NCI-H2196 treated with DMSO at 0.1 percent for 48 hours (cell line): ENCODE measurements around the gene FIGNL2.
"Not testable (repeated sequence)": the region's sequence is repeated elsewhere in the genome, so short reads cannot be mapped to it uniquely, and the experiment has no call there.

Source experiments
- DNase-seq: peaks from one replicate; lab custom pipeline; 2025; ENCODE audit not compliant: unreplicated experiment; lab: John Stamatoyannopoulos, UW

The FIGNL2 gene, protein sequence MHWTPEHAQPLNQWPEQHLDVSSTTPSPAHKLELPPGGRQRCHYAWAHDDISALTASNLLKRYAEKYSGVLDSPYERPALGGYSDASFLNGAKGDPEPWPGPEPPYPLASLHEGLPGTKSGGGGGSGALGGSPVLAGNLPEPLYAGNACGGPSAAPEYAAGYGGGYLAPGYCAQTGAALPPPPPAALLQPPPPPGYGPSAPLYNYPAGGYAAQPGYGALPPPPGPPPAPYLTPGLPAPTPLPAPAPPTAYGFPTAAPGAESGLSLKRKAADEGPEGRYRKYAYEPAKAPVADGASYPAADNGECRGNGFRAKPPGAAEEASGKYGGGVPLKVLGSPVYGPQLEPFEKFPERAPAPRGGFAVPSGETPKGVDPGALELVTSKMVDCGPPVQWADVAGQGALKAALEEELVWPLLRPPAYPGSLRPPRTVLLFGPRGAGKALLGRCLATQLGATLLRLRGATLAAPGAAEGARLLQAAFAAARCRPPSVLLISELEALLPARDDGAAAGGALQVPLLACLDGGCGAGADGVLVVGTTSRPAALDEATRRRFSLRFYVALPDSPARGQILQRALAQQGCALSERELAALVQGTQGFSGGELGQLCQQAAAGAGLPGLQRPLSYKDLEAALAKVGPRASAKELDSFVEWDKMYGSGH

DNA sequence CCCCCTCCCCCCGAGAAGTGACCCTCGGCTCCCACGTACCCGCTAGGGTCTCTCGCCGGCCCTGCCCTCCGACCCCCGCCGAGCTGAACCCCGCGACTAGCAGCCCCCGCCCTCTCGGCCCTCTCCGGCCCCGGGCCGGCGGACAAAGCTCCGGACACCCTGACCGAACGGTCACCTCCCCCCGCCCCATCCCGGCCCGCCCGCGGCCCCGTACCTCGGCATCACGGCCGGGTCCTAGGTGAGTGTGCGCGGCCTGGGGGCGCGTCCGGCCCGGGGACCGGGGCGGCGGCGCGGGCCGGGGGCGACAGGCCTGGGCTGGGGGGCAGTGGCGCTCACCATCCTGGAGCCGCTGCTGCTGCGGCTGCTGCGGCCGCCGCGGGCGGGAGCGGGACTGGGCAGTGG, at the start of gene FIGNL2:
Gene FIGNL2 (minus strand): TSS at position 393 of the 402 bp plus-strand sequence. CDS start 26,305 bp downstream, outside the sequence.
- no peak for DNase-seq

DNA sequence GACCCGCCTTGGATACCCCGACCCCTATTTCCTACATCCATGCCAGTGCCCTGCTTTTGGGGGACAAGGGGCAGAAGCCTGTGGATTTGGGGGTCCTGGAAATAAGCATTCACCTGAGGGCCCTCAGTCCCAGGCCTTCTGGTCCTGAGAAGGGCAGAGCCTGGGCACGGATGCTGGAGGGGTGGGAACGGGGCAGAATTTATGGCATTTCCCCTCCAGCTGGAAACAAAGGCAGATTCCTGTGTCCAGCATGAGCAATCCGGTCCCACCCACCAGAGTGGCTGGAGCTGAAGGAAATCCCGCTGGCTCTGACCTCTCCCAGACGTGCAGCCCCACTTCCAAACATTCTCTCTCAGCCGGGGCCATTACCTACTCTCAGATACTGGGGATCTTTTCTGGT, 48.7 kb upstream of the FIGNL2 start:
- DNase-seq = no peak

DNA sequence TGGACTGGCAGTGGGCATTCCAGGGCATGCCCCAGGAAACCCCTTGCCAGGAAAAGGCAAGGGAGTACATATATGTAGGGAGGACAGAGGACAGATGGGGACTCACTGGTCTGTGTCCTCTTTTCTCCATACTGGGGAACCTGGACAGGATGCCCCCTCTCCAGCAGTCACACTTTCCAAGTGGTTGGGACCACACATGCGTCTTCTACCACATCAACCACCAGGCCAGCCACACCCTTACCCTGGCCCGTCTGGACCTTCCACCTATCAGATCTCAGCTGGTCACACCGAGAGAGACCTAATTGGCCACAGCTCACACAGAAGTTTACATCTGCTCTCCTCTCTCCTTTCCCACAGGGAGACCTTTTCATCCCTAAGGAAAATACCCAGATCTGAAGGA, 47.7 kb upstream of the FIGNL2 start:
- no peak for DNase-seq

DNA sequence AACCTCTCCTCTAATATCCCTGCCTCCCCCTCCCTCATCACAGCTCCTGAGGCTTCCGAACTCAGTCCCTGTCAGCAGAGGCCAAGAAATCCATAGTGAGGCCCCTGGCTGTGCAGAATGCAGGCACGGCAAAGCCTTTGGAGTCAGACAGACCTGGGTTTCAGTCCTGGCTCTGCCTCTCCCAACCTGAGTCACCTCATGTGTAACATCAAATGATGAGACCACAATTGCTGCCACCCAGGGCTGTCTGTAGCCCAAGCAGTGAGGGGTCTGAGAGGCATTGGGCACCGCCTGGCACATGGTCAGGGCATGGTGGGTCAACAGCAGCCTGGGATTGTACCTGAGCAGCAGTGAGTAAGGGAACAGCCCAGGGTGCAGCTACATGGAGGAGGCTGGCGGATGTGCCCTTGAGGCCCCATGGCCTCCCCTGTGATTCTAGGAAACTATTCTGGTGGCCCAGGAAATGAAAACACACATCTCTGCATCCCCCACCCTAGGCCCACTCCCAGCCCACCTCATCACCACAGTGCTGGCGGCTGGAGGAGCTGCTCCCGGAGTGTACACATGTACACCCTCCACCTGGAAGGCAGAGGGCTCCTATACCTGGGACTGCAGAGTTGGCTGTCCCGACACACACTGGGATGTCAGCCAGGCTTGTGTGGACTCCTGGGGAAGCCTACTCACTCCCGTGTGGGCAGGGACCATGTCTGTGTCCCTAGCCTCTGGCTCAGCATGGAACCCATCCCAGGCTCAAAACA, 47.0 kb upstream of the FIGNL2 start:
- no peak for DNase-seq

DNA sequence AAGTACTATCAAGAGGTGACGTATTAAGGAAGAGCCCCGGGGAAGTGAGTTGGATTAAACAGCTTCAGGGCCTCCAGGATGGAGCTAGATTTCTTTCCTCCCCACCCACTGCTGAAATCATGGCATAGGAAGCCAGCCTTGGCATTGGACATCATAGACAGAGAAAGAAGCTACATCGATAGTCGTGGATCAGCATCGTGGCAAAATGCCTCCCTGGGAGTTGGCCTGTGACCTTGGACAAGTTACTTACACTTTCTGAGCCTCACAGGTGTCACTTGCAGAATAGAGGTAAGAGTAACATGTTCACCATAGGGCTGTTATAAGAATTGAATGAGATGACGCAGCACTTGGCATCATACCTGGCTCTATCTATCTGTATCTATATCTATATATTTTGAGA, 45.3 kb upstream of the FIGNL2 start:
- DNase-seq = no peak

- DNase-seq = no peak
Measured at GRCh38 chr12:51891843-51892242, 43.3 kb upstream of the FIGNL2 start.

DNA sequence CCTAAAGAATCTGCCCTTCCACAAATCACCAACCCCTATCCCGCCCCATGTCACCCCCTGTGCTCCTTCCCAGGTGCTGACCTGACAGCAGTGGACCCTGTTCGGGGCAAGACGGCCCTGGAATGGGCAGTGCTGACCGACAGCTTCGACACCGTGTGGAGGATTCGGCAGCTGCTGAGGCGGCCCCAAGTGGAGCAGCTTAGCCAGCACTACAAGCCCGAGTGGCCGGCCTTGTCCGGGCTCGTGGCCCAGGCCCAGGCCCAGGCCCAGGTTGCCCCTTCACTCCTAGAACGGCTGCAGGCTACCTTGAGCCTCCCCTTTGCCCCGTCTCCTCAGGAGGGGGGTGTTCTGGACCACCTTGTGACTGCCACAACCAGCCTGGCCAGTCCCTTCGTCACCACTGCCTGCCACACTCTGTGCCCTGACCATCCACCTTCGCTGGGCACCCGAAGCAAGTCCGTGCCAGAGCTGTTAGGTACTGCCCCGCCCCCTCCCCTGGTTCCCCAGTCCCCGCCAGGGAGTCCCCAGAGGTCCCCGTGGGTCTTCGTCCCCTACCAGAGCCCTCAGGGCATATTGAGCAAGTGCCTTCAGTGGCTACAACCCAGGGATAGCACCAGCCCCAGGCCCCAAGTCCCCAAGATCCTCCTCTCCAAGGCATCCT, 42.1 kb upstream of the FIGNL2 start:
- no peak for DNase-seq

- no peak for DNase-seq
Measured at GRCh38 chr12:51890133-51890464, 41.6 kb upstream of the FIGNL2 start.

DNA sequence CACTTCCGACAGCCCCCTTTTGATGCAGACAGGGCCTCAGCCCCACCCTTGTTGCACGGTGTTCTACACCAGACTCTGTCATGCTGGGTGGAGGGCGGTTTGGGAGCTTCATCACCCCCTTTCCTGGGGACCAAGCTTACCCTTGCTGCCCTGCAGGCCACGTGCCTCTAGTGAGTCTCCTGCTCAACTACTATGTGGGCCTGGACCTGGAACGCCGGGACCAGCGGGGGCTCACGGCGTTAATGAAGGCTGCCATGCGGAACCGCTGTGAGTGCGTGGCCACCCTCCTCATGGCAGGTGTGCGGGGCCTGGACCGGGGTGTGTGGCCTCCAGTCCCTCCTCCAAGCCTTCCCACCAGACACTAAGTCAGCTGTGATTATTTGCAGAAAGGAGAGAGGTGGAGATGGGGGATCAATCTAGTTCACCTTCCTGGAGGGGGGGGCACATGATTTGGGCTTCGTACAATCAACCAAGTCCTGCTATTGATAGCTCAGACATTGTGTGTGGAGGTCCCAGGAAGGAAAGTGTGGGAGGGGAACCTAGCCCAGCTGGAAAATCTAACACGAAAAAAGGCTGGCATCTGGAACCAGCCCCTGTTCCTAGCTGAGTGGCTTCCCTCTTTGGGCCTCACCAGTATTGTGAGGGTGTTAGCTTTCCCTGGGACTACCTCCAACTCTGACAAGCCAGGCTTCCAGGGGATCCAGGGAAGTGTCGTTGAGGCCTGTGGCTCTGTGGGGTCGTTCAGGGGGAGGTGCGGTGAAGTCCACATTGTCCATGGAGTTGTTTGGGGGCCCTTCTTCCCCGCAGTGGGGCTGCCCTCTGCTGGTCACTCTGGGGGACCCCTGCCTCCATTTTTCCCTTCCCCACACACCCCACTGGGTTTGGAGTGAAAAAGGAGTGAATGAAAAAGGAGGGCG, 41.0 kb upstream of the FIGNL2 start:
- no peak for DNase-seq

GRCh38 chr12:51888316-51889215, 40.0 kb upstream of the FIGNL2 start:
- DNase-seq = no peak

DNA sequence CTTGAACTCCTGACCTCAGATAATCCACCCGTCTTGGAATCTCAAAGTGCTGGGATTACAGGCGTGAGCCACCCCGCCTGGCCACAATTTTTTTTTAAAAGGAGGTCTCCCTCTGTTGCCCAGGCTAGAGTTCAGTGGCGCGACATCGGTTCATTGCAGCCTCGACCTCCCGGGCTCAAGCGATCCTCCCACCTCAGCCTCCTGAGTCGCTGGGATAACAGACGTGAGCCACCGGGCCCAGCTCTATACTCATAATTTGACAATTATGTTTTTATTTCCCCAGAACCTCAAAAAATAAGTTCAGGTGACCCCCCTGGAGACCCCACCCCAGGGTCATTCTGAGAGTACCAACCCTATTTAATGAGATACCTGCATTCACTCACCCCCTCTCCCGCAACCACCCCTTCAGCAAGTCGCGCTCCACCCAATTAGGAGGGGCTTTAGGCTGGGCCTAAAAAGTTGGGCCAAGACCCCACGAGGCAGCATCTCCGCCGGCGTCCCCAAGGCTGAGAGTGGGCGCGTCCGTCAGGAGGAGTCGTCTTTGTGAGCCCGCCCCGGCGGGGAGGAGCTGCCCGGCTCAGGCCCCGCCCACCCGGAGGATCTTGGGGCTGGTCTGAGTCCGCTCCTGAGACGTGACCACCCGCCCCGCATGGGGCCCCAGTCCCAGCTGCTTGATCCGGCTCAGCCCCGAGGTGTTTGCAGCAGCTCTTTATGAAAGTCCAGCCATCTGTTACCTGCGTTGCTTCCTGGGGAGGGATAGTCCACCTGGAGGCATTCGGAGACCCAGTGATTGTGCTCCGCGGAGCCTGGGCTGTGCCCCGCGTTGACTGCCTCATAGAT, 39.2 kb upstream of the FIGNL2 start, which contains the start of gene ANKRD33:
Gene ANKRD33 (plus strand): TSS at position 628 of the 840 bp plus-strand sequence. CDS start 84 bp downstream, at position 712.
- DNase-seq = no peak

DNA sequence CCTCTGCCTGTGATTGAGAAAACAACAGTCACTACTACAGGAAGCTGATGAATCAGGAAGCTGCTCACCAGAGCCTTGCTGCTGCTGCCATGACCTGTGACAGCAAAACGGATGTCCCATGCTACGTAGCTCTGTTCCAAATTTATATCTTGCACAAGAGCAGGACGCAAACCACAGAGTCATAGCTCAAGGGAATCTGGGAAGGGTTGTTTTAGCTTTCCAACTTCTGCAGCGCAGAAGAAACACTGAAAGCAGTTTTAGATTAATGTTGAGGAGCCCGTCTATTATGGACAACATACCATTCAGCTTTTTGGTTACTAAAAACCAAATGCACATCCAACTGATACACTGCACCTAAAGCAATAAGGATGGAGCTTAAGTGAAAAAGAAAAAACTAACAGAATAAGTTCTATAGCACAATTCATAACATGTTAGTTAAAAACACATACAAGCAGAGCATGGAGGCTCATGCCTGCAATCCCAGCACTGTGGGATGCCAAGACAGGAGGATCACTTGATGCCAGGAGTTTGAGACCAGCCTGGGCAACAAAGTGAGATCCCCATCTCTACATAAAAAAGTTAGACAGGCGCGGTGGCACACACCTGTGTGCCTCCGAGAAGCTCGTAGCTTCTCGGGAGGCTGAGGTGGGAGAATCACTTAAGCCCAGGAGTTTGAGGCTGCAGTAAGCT, 37.6 kb upstream of the FIGNL2 start:
- DNase-seq = no peak

- DNase-seq = not testable (repeated sequence)
Measured at GRCh38 chr12:51885294-51886020, 36.9 kb upstream of the FIGNL2 start.

DNA sequence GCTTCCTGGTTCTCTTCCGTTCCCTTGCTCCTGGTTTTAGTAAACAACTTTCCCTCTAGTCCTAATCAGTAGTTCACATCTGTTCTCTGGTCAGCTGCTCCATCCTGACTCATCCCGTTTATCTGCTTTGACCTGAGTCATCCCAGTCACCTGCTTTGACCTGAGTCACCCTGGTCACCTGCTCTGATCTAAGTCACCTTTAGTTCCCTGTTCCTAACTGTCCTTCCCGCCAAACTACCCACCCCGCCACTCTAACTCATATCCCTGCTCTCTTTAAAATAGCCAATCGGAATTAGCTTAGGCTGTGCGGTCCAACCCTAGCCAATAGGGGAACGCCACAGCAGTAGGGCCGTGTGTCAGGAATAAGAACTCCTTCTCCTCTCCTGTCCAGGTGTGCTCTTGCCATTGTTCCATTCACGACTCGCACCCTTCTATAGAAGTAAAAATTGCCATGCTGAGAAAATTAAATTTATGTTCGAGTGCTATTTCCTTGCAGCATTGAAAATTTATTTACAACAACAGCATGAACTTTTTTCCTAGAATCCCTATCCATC, 36.2 kb upstream of the FIGNL2 start:
- DNase-seq = no peak

- DNase-seq = no peak
Measured at GRCh38 chr12:51883998-51884675, 35.6 kb upstream of the FIGNL2 start.

- DNase-seq = no peak
Measured at GRCh38 chr12:51883295-51883694, 34.8 kb upstream of the FIGNL2 start.
